ENCODE measurements around the gene SEMA6B.

The SEMA6B gene

DNA sequence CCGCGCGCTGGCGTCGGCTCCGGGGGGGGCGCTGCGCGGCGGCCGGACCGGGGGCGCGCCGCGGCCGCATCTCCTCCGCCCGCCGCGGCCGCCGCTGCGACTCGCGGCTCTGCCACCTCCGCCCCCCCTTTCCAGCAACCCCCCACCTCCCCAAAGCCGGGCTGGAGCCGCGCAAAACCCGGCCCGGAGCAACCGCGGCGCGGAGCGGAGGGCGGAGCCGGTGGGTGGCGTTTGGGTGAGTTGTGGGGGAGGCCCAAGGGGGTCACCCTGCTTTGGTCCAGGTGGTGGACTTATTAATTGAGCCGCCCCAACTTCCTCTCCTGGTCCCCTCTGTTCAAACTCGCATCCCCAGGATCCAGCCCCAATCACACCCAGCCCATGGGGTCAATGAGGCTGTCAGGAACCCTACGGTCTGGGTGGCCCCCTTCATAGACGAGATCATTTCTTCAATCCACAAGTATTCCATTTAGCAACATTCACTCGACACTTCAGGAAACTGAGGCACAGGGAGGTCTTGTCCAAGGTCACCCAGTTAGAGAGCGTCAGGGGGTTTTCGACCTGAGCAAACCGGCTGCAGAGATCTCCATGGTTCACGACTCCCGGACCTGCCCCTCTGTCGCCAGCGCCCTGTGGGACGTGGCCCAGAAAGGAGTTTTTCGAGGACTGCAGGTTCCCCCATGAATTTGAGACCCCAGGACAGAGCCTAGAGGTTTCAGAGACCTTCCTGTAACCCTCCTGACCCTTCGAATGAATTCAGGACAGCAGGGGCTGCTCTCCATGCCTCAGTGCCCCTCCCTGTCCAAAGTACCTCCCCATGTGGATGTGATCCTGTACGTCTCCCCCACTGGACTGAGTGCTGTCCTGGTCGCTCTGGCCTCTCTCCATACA is 22.4 kb upstream of the SEMA6B start:
- Mint-ChIP-seq H3K4me1 (peaks cover 11% of the 10 kb centered on the region), H3K27ac (no peak overlapping the region), H3K4me3 (peak overlapping the region; percentile 38), H3K9me3 (no peaks in the 10 kb centered on the region), H3K36me3 (no peaks in the 10 kb centered on the region), H3K27me3 (peaks cover 86% of the 10 kb centered on the region)
- no peak for ATAC-seq

DNA sequence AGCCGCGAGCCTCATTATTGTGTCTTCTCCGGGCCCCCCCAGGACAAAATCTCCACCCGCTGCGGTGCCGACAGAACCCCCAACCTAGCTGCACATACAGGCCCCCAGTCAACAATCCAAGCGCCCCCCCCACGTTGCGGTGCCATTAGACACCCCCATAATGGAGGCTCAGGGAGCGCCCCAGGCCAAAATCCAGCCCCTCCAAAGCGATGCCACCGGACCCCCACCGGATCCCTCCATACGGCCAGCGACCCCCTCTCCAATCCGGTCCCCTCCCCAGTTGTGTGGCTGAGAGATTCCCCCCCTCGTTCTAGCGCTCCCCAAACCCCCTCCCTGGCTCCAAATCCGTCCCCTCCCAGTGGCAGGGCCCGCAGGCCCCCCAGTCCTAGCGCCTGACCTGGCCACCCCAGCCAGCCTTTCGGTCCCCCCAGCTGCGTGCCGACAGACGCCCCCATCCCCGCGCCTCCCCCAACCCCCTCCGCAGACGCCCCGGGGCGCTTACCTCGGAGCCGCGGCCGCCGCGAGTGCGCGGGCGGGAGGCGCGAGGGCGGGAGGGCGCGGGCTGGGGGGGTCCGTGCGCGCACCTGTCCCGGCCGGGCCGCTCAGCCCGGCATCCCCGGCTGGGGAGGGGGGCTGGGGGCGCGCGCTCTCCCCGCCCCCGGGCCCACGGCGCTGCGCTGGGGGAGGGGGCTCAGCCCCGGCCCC is 21.6 kb upstream of the SEMA6B start:
- H3K4me3 Mint-ChIP-seq: no peak overlapping the region
- ATAC-seq: no peak
- H3K36me3 Mint-ChIP-seq: no peaks in the 10 kb centered on the region
- no peak overlapping the region for H3K27ac Mint-ChIP-seq
- H3K9me3 Mint-ChIP-seq: no peaks in the 10 kb centered on the region
- peaks cover 86% of the 10 kb centered on the region for H3K27me3 Mint-ChIP-seq
- H3K4me1 Mint-ChIP-seq: peaks cover 16% of the 10 kb centered on the region

DNA sequence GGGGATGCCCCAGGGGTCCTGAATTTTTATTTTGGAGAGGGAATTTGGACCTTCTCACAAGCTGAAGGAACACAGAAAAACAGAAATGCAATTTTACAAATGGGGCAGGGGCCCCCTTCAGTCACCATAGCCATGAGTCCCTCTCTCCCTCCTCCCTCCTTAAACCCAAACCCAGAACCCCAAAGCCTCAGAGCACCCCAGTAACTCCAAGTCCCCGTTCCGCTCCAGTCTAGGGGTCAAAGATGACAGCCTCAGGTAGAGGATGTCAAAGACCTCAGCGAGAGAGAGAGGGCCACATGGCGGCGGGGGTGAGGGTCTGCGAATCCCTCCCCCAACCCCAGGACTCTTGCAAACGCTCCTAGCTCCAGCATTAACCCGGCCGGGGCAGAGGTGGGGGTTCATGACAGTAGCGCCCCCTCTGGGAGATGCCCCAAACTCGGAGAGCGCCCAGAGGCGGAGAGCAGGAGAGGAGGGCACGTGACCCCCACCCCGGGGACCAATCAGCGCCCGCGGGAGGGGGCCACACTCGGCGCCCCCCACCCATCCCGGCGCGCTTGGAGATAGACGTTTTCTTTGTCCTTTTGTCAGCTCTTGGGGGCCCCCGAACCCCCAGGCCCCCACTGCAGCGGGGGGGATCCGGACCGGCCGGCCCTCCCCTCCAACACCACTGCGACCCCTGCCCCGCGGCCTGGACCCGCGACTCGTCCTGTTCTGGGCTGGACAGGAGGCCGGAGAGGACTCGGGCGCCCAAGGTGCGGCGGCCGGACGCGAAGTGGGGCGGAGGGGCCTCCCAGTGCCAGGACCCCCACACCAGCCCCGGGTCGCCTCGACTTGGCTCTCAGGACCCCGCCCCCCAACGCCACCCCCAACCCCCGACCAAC is 20.8 kb upstream of the SEMA6B start:
- Mint-ChIP-seq H3K4me1 (peaks cover 20% of the 10 kb centered on the region), H3K9me3 (no peaks in the 10 kb centered on the region), H3K4me3 (no peak overlapping the region), H3K36me3 (no peaks in the 10 kb centered on the region), H3K27ac (no peak overlapping the region), H3K27me3 (peaks cover 86% of the 10 kb centered on the region)
- no peak for ATAC-seq

DNA sequence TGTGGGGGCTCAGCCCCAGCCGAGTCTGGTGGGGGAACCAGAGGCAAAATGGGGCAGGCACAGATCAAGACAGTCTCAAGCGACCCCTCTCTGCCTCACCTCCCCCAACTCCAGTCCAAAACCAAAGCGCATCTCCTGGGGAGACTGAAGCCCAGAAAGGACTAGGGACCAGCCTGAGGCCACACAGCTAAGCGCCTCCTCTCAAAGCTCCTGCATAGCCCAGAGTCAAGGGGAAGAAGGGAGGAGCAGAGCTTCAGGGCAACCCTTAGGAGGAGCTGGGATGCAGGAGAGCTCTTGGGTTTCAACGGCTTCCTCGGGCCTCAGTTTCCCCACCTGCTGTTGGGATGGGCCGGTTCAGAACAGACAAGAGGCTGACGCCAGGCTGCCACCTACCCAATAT is 19.9 kb upstream of the SEMA6B start:
- peaks cover 87% of the 10 kb centered on the region for H3K27me3 Mint-ChIP-seq

DNA sequence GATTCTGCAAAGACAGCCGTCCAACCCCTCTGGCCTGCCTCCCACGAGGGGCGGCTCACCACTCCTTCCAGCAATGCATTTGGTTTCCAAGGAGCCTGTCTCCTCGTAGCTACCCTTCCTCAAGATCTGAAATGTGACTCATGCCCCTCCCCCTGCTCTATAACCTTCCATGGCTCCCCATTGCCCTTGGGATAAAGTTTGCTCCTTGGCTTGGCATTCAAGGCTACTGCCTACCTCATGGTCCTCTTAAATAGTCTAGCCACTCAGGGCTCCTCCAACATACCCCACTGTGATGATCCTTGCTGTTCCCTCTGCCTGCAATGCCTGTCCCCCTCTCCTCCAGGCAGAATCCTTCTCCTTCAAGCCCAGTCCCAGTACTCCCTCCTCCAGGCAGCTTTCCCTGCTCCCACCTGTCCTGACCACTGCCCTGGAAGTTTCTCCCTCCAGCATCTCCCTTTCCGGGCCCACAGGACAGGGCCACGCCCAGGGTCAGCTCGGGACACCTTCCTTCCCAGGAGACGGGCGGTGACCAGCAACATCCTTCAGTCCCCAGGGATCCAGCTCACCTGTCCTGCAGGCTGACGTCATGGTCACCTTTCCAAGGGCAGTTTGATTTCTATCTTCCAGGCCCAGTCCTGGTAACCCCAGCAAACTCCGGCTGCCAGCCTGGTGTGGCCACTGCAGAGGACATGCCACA is 19.2 kb upstream of the SEMA6B start:
- H3K4me1 Mint-ChIP-seq: peaks cover 20% of the 10 kb centered on the region
- H3K36me3 Mint-ChIP-seq: no peaks in the 10 kb centered on the region
- peaks cover 92% of the 10 kb centered on the region for H3K27me3 Mint-ChIP-seq
- H3K4me3 Mint-ChIP-seq: no peak overlapping the region
- no peak overlapping the region for H3K27ac Mint-ChIP-seq
- no peak for ATAC-seq
- no peaks in the 10 kb centered on the region for H3K9me3 Mint-ChIP-seq

More for the DNA sequence above, 19.9 kb upstream of the SEMA6B start:
- no peak overlapping the region for H3K4me3 Mint-ChIP-seq
- H3K36me3 Mint-ChIP-seq: no peaks in the 10 kb centered on the region
- H3K9me3 Mint-ChIP-seq: no peaks in the 10 kb centered on the region
- H3K4me1 Mint-ChIP-seq: peaks cover 20% of the 10 kb centered on the region
- no peak for ATAC-seq
- H3K27ac Mint-ChIP-seq: no peak overlapping the region

DNA sequence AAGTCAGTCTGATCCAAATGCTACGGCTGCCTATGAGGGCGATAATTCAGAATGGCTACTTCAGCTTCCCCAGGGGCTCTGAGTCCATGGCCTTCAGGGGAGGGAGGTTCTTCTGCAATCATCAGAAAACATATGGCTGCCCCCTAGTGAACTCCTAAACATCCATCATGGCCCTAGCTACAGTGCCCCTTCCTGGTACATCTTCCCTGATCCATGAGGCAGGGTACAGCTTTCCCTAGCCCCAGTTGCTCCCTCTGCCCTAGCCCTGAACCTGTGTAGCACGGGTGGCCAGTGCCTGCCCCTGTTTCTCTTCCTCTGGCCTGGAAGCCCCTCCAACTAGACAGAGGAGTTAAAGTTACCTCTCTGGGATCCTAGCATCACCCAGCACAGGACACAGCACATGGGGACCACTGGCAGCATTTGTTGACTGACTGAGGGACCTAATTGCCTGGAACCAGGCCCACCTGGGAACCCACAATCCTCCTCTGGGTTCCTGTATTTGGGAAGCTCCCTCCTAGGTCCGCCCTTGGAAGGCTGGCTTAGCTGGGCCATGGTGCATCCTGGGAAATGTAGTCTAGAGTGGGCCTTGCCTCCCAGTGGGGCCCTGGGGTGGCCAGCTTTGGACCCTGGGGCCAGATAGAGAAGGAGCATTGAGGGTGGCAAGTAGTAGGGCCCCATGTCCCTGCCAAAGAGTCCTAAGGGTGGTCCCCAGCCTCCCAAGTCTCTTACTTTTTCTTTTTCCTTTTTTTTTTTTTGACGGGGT is 17.7 kb upstream of the SEMA6B start:
- Mint-ChIP-seq H3K4me3 (no peak overlapping the region), H3K27me3 (peaks cover 81% of the 10 kb centered on the region), H3K27ac (no peak overlapping the region), H3K9me3 (no peaks in the 10 kb centered on the region), H3K4me1 (peaks cover 15% of the 10 kb centered on the region), H3K36me3 (no peaks in the 10 kb centered on the region)
- ATAC-seq: no peak

DNA sequence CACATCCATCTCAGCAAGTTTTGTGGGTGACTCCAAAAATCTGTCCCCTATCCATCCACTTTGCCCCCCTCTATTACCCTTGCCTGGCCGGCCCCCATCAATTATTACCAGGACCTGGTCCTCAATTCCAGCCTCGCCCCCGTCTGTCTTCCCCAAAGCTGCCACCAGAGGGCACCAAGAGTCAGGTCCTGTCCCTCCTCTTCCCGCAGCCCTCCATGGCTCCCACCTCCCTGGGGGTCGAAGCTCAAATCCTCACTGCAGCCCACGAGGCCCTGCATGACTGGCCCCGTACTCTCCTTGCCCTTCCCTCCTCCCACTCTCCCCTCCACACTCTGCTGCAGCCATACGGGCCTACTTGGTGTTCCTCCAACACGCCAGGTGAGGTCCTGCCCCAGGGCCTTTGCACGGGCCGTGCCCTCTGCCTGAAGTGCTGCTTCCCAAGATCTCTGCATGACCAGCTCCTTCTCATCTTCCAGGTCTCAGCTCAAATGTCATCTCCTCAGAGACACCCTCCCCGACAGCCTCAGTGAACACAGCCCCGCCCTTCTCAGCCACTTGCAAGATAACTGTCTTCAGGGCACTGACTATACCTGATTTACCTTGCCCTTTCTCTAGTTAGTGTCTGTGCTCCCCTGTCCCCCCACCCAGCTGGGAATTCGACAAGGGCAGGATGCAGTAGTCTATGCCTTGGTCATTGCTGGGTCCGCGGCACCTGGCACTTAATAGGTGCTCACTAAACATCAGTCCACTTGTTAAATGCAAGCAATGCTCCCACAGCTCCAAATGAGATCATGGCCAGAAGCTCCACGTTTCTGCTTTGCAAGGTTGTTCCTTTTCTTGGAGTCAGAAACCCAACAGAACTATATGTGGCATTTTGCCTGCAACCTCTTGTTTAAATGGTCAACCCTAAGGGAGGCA is 16.8 kb upstream of the SEMA6B start:
- H3K4me3 Mint-ChIP-seq: no peak overlapping the region
- H3K27me3 Mint-ChIP-seq: peaks cover 73% of the 10 kb centered on the region
- ATAC-seq: peak; percentile 47
- no peak overlapping the region for H3K27ac Mint-ChIP-seq
- peaks cover 9% of the 10 kb centered on the region for H3K4me1 Mint-ChIP-seq
- H3K9me3 Mint-ChIP-seq: no peaks in the 10 kb centered on the region
- H3K36me3 Mint-ChIP-seq: no peaks in the 10 kb centered on the region

DNA sequence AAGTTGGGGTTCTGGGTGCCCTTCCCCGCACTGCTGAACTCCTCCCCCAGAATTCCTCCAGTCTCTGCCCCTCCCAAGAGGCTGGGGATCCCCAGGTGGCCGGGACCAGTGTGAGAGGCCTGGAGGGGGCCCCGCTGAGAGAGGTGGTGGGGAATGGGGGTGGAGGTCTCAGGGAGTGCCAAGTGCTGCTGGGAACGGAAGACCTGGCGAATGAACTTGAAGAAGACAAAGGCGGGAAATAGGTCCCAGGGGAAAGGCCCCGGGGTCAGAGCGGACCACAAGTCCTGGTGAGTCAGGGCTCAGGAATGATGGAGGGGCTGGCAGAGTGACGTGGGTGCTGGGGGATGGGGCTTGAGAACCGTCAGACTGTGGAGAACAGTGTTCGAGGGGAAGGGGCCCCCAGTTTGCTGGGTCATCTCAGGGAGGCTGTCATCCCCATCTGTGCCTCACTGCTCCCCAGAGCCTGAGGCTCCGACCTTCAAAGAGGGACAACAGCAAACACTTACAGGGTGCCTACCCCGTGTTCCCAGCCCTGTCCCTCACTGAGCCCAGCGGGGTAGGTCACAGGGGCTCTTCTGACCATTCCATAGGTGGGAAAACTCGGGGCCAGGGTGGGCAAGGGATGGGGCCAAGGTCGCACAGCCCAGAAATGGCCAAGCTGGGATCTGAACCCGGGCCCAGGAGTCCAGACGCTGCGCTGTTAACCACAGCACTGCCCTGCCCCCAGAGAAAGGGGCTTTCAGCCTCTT is 16.0 kb upstream of the SEMA6B start:
- Mint-ChIP-seq H3K4me3 (no peak overlapping the region), H3K4me1 (peaks cover 9% of the 10 kb centered on the region), H3K27ac (no peak overlapping the region), H3K27me3 (peaks cover 78% of the 10 kb centered on the region), H3K9me3 (no peaks in the 10 kb centered on the region), H3K36me3 (no peaks in the 10 kb centered on the region)
- ATAC-seq: no peak

DNA sequence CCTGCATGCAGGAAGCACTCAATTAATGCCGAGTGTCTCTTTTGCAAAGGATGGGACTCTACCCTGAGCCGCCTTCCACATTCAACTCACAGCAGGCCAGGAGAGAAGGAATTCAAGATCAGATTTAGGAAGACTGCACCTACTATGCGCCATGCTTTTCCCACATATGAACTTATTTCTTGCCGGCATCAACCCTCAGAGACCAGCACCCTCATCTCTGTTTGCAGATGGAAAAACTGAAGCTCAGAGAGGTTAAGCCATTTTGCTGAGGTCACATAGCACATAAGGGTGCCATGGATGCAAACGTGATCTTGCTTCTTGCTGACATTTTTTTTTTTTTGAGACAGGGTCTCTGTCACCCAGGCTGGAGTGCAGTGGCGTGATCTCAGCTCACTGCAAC is 14.2 kb upstream of the SEMA6B start:
- ATAC-seq: no peak
- H3K9me3 Mint-ChIP-seq: no peaks in the 10 kb centered on the region
- no peaks in the 10 kb centered on the region for H3K36me3 Mint-ChIP-seq
- H3K27me3 Mint-ChIP-seq: peaks cover 66% of the 10 kb centered on the region
- H3K27ac Mint-ChIP-seq: no peak overlapping the region
- H3K4me3 Mint-ChIP-seq: no peak overlapping the region
- peaks cover 9% of the 10 kb centered on the region for H3K4me1 Mint-ChIP-seq

DNA sequence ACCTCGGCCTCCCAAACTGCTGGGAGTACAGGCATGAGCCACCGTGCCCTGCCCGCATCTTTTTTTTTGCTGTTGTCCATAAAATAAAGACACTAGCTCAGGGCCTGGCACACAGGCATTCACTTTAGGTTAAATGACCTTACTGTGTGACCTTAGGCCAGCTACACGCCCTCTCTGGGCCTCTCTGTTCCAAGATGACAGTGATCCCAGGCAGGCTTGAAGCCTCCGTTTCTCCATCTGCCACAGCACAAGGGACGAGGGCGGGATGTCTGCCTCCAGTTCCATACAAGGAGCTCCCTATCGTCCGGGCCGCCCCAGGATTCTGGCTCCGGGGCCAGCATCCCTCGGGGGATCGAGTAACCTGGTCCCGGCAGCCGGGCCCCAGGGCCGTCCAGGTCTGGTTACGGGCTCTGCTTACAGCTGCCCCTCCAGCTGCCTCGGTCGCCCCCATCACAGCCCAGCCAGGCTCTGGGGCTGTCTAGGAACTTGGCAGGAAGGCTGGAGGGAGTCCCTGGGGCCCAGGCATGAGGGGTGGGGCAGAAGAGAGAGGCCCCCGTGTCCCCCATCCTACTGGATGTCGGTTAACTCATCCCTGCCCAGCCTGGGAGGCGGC is 11.9 kb upstream of the SEMA6B start:
- no peak overlapping the region for H3K27ac Mint-ChIP-seq
- H3K36me3 Mint-ChIP-seq: no peaks in the 10 kb centered on the region
- H3K27me3 Mint-ChIP-seq: peaks cover 63% of the 10 kb centered on the region
- peaks cover 17% of the 10 kb centered on the region for H3K4me1 Mint-ChIP-seq
- no peak for ATAC-seq
- H3K4me3 Mint-ChIP-seq: no peak overlapping the region
- no peaks in the 10 kb centered on the region for H3K9me3 Mint-ChIP-seq

DNA sequence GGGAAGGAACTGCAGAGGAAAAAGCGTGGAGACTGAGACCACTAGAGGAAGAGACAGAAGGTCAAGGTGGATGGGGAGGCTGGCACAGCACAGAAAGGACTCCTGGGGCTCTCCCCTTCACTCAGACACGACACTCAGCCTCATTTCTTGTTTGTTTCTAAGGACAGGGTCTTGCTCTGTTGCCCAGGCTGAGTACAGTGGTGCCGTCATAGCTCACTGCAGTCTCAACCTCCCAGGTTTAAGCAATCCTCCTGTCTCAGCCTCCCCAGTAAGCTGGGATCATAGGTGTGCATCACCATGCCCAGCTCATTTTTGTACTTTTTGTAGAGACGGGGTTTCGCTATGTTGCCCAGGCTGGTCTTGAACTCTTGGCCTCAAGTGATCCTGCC is 11.4 kb upstream of the SEMA6B start:
- H3K27me3 Mint-ChIP-seq: peaks cover 63% of the 10 kb centered on the region
- H3K27ac Mint-ChIP-seq: no peak overlapping the region
- H3K9me3 Mint-ChIP-seq: no peaks in the 10 kb centered on the region
- no peak for ATAC-seq
- peaks cover 12% of the 10 kb centered on the region for H3K4me1 Mint-ChIP-seq
- no peak overlapping the region for H3K4me3 Mint-ChIP-seq
- no peaks in the 10 kb centered on the region for H3K36me3 Mint-ChIP-seq

DNA sequence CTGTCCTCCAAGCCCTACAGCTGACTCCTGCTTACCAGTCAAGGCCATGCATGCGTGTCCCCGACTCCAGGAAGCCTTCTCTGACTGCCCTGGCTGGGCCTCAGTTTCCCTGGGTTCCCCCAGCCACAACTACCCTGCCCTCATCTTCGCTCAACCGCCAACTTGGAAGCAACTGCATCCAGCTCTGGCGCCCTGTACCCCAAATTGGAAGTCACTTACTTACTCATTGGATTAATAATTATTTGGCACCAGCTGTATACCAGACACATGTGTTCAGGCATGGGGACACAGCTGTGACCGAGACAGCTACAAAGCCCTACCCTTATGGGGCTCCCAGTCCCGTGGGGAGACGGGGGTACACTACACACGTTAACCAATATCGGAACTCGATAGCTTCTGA is 10.9 kb upstream of the SEMA6B start:
- H3K27ac Mint-ChIP-seq: no peak overlapping the region
- peaks cover 9% of the 10 kb centered on the region for H3K4me1 Mint-ChIP-seq
- H3K4me3 Mint-ChIP-seq: no peak overlapping the region
- peaks cover 58% of the 10 kb centered on the region for H3K27me3 Mint-ChIP-seq
- no peak for ATAC-seq
- no peaks in the 10 kb centered on the region for H3K36me3 Mint-ChIP-seq
- no peaks in the 10 kb centered on the region for H3K9me3 Mint-ChIP-seq
